CD14-positive monocyte (primary cell): ENCODE results near the gene PSD. TPM values are rescaled to one million over a fixed set of nuclear protein-coding genes. Genes with fewer than 3 reads are reported as not detected.

Experiments
- DNase-seq, 3 donors: peaks; one replicate each; pipeline ENCODE4 v3.0.0-alpha.2; 2011 to 2022
- H2AFZ ChIP-seq: 2 replicates; pipeline ENCODE4 v1.6.0; 2012; ENCODE audit warnings: mild to moderate bottlenecking, low read depth, low read length, inconsistent platforms; ENCODE audit not compliant: insufficient read depth, poor library complexity, severe bottlenecking
- H3K27ac ChIP-seq, 2 donors: 1 replicate in 1 of 2; 2 replicates in 1 of 2; pipeline ENCODE4 v1.5.1; 2012 to 2013; ENCODE audit warnings: low read length in 2 of 2, control low read depth in 1 of 2, inconsistent platforms in 1 of 2, low read depth in 1 of 2, mild to moderate bottlenecking in 1 of 2
- H3K27me3 ChIP-seq, 2 donors: one replicate each; pipeline versions ENCODE4 v1.6.0 to v1.6.1; 2011 to 2013; ENCODE audit warnings: low read length in 2 of 2; ENCODE audit not compliant: control insufficient read depth in 2 of 2, insufficient read depth in 2 of 2
- H3K36me3 ChIP-seq, 2 donors: replicated peaks in 1 of 2; 1 replicate in 1 of 2; 2 replicates in 1 of 2; pipeline versions ENCODE4 v1.5.1 to v1.6.1; 2012 to 2013; ENCODE audit warnings: low read length in 2 of 2, control low read depth in 1 of 2, inconsistent platforms in 1 of 2, mild to moderate bottlenecking in 1 of 2; ENCODE audit not compliant: insufficient read depth in 2 of 2, control insufficient read depth in 1 of 2
- H3K4me1 ChIP-seq, 2 donors: 1 replicate in 1 of 2; 2 replicates in 1 of 2; pipeline versions ENCODE4 v1.5.1 to v1.6.1; 2012 to 2013; ENCODE audit warnings: low read length in 2 of 2, control low read depth in 1 of 2, inconsistent platforms in 1 of 2, mild to moderate bottlenecking in 1 of 2, moderate library complexity in 1 of 2; ENCODE audit not compliant: insufficient read depth in 2 of 2, control insufficient read depth in 1 of 2
- H3K4me2 ChIP-seq: replicated peaks from 2 replicates; pipeline ENCODE3; 2012; ENCODE audit warnings: low read length, moderate library complexity, mild to moderate bottlenecking; ENCODE audit not compliant: poor library complexity, severe bottlenecking; ENCODE audit errors: extremely low read depth
- H3K4me3 ChIP-seq, 3 experiments: fragments of 200-600 bp in 1 of 3; sonication (generic) in 1 of 3; replicated peaks in 1 of 3; 1 replicate in 2 of 3; 2 replicates in 1 of 3; pipeline ENCODE4 v1.5.1; 2011 to 2013; ENCODE audit warnings: low read length in 3 of 3, mild to moderate bottlenecking in 3 of 3, control low read depth in 2 of 3, low read depth in 2 of 3, inconsistent platforms in 1 of 3, moderate library complexity in 1 of 3
- H3K79me2 ChIP-seq: 2 replicates; pipeline ENCODE4 v1.6.0; 2012; ENCODE audit warnings: mild to moderate bottlenecking, control low read depth, inconsistent platforms, low read length, moderate library complexity; ENCODE audit not compliant: insufficient read depth
- H3K9ac ChIP-seq: 2 replicates; pipeline ENCODE4 v1.6.0; 2017; ENCODE audit warnings: low read length, mild to moderate bottlenecking; ENCODE audit not compliant: insufficient read depth, poor library complexity, severe bottlenecking
- H3K9me3 ChIP-seq, 2 donors: replicated peaks in 1 of 2; 1 replicate in 1 of 2; 2 replicates in 1 of 2; pipeline versions ENCODE4 v1.5.1 to v1.6.1; 2012 to 2013; ENCODE audit warnings: low read length in 2 of 2, control low read depth in 1 of 2; ENCODE audit not compliant: control insufficient read depth in 1 of 2, insufficient read depth in 1 of 2
- H4K20me1 ChIP-seq: 2 replicates; pipeline ENCODE4 v1.6.0; 2012; ENCODE audit warnings: mild to moderate bottlenecking, low read length, control low read depth, moderate library complexity; ENCODE audit not compliant: insufficient read depth
- H3K27ac Mint-ChIP-seq, 7 donors: one replicate each; pipeline ENCODE4 v1.8.0; 2020; ENCODE audit warnings: mild to moderate bottlenecking in 7 of 7, mixed read lengths in 7 of 7, moderate library complexity in 6 of 7, inconsistent platforms in 2 of 7
- H3K27me3 Mint-ChIP-seq, 3 donors: one replicate each; pipeline ENCODE4 v1.8.0; 2021 to 2022; ENCODE audit warnings: low read depth in 3 of 3, mild to moderate bottlenecking in 3 of 3, mixed read lengths in 3 of 3, moderate library complexity in 3 of 3, inconsistent platforms in 1 of 3
- H3K36me3 Mint-ChIP-seq, 2 donors: one replicate each; pipeline ENCODE4 v1.8.0; 2020; ENCODE audit warnings: mixed read lengths in 2 of 2, inconsistent platforms in 1 of 2, mild to moderate bottlenecking in 1 of 2
- H3K4me1 Mint-ChIP-seq: one replicate; pipeline ENCODE4 v1.8.0; 2020; ENCODE audit warnings: mild to moderate bottlenecking, mixed read lengths
- H3K4me3 Mint-ChIP-seq, 2 donors: one replicate each; pipeline ENCODE4 v1.8.0; 2020; ENCODE audit warnings: mild to moderate bottlenecking in 2 of 2, mixed read lengths in 2 of 2, moderate library complexity in 1 of 2
- H3K9me3 Mint-ChIP-seq, 7 donors: one replicate each; pipeline ENCODE4 v1.8.0; 2020 to 2022; ENCODE audit warnings: mixed read lengths in 7 of 7, mild to moderate bottlenecking in 6 of 7, moderate library complexity in 6 of 7, inconsistent platforms in 2 of 7
- WGBS: methylation state at CpG from one replicate; pipeline ENCODE4 v1.1.5; 2013; ENCODE audit warnings: missing lambda C conversion rate; ENCODE audit not compliant: insufficient coverage; 5-methylcytosine and 5-hydroxymethylcytosine counted together
- intact Hi-C, 2 donors: fragments of 100-400 bp; cut with micrococcal nuclease; formaldehyde crosslinking; loops; one replicate each; pipeline versions ENCODE4 v1.15.0 to v1.15.1; 2023
- polyA plus RNA-seq, 3 donors: library from polyadenylated mRNA; depleted of rRNA in 1 of 3; unstranded in 2 of 3; stranded (reverse) in 1 of 3; fragments of 300-500 nt in 2 of 3; fragments of >200 nt in 1 of 3; fragmentation: Illumina TruSeq in 2 of 3; gene quantifications; 1 replicate in 2 of 3; 2 replicates in 1 of 3; pipeline ENCODE4 v1.2.3, GENCODE V29; 2012 to 2021
- TF ChIP-seq, protein P1 (sequence below): fragments of 200-600 bp; IDR thresholded peaks from one replicate; pipeline ENCODE4 v1.8.0; 2022; ENCODE audit warnings: antibody characterized with exemption, mild to moderate bottlenecking

Gene PSD
- polyA plus RNA-seq, 3 donors = 0.27 to 1.5 (median 1.1) TPM

DNA sequence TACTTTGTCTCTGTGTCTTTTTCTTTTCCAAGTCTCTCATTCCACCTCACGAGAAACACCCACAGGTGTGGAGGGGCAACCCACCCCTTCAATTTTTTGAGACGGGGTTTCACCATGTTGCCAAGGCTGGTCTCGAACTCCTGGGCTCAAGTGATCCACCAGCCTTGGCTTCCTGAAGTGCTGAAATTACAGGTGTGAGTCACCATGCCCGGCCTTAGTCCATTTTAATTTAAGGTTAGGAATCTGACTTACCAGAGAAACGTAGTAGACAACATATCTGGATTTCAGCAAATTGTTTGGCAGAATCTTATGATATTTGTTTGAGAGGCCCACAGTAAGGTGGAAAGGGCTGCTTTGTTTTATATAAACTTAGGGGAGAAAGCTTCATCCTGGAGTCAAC is 26.3 kb downstream of the PSD start:
- peaks cover 18% of the 10 kb centered on the region for H4K20me1 ChIP-seq
- H3K27ac ChIP-seq = no peak overlapping the region
- no peak overlapping the region for H3K9ac ChIP-seq
- H3K4me1 ChIP-seq = peaks cover 19 to 21% of the 10 kb centered on the region in 2 donors
- WGBS = 89% methylated on average over 5 of the region's 5 CpGs
- no peak overlapping the region for H2AFZ ChIP-seq
- H3K36me3 ChIP-seq = peaks cover 8 to 10% of the 10 kb centered on the region in 2 donors
- Mint-ChIP-seq H3K27me3 (peaks cover 12 to 25% (median 24%) of the 10 kb centered on the region in 3 donors), H3K9me3 (no peaks in the 10 kb centered on the region), H3K4me1 (peaks cover 22% of the 10 kb centered on the region), H3K27ac (peak overlapping the region in 1 of 7 donors; percentile 3), H3K36me3 (peaks cover 11 to 18% of the 10 kb centered on the region in 2 donors), H3K4me3 (peak overlapping the region in 1 of 2 donors; percentile 68)
- no peak for DNase-seq
- H3K9me3 ChIP-seq = no peaks in the 10 kb centered on the region
- peaks cover 0 to 17% of the 10 kb centered on the region in 2 donors for H3K27me3 ChIP-seq
- H3K4me2 ChIP-seq = no peak overlapping the region
- intact Hi-C loops = loop anchor here (5.0 to 10.0 kb wide), 3 partner anchors 82 to 192 kb away; no protein-coding TSS in a partner anchor
- TF ChIP-seq, protein P1, sequence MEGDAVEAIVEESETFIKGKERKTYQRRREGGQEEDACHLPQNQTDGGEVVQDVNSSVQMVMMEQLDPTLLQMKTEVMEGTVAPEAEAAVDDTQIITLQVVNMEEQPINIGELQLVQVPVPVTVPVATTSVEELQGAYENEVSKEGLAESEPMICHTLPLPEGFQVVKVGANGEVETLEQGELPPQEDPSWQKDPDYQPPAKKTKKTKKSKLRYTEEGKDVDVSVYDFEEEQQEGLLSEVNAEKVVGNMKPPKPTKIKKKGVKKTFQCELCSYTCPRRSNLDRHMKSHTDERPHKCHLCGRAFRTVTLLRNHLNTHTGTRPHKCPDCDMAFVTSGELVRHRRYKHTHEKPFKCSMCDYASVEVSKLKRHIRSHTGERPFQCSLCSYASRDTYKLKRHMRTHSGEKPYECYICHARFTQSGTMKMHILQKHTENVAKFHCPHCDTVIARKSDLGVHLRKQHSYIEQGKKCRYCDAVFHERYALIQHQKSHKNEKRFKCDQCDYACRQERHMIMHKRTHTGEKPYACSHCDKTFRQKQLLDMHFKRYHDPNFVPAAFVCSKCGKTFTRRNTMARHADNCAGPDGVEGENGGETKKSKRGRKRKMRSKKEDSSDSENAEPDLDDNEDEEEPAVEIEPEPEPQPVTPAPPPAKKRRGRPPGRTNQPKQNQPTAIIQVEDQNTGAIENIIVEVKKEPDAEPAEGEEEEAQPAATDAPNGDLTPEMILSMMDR = no peak
- no peak overlapping the region for H3K4me3 ChIP-seq
- H3K79me2 ChIP-seq = peaks cover 19% of the 10 kb centered on the region

DNA sequence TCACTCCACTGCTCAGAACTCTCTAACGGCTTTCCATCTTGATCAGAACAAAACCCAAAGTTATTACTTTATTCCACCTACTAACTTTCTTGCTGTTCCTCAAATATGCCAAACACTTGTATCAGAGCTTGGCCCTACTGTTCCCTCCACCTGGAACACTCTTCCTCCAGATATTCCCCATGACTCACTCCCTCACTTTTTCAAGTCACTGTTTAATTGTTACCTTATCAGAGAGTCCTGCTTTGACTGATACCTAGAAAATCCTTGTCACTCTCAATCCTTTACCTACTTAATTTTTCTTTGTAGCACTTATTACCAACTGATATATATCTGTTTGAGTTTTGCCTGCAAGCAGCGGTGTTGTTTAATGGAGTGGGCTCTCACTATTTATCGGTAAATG is 28.7 kb downstream of the PSD start:
- Histone ChIP-seq H3K27ac (no peak overlapping the region), H3K4me1 (peaks cover 14 to 16% of the 10 kb centered on the region in 2 donors), H3K79me2 (peaks cover 4% of the 10 kb centered on the region), H3K4me3 (no peak overlapping the region), H3K9ac (no peak overlapping the region), H3K9me3 (no peaks in the 10 kb centered on the region), H3K4me2 (no peak overlapping the region), H3K36me3 (no peaks in the 10 kb centered on the region), H2AFZ (no peak overlapping the region), H3K27me3 (peaks cover 0 to 17% of the 10 kb centered on the region in 2 donors), H4K20me1 (peaks cover 5% of the 10 kb centered on the region)
- intact Hi-C loops = loop anchor here (5.0 to 10.0 kb wide), 3 partner anchors 85 to 195 kb away; no protein-coding TSS in a partner anchor
- Mint-ChIP-seq H3K9me3 (no peaks in the 10 kb centered on the region), H3K36me3 (peaks cover 0 to 2% of the 10 kb centered on the region in 2 donors), H3K27me3 (peaks cover 12 to 25% (median 24%) of the 10 kb centered on the region in 3 donors), H3K27ac (no peak overlapping the region), H3K4me1 (peaks cover 19% of the 10 kb centered on the region), H3K4me3 (peak overlapping the region in 1 of 2 donors; percentile 40)
- TF ChIP-seq, protein P1 = no peak
- no peak for DNase-seq
- no CpG with 5 or more reads among the region's 3 CpGs for WGBS
